IPS DF 6.9 (cell line): ENCODE data around the gene ANAPC13.

Experiments used
- DNase-seq: peaks from one replicate; pipeline ENCODE4 v3.0.0-alpha.2; 2013; ENCODE audit warnings: low read depth, low spot score
- H3K27ac ChIP-seq: one replicate; pipeline ENCODE4 v1.5.1; 2013; ENCODE audit warnings: low read length, control low read depth
- H3K27me3 ChIP-seq: 2 replicates; pipeline ENCODE4 v1.6.1; 2013; ENCODE audit warnings: mild to moderate bottlenecking, low read length; ENCODE audit not compliant: control insufficient read depth, insufficient read depth
- H3K36me3 ChIP-seq: 2 replicates; pipeline ENCODE4 v1.6.1; 2013; ENCODE audit warnings: low read length; ENCODE audit not compliant: control insufficient read depth, insufficient read depth
- H3K4me1 ChIP-seq: 2 replicates; pipeline ENCODE4 v1.6.1; 2013; ENCODE audit warnings: low read length; ENCODE audit not compliant: control insufficient read depth, insufficient read depth
- H3K4me3 ChIP-seq: 2 replicates; pipeline ENCODE4 v1.5.1; 2013; ENCODE audit warnings: mild to moderate bottlenecking, low read length
- H3K9me3 ChIP-seq: 2 replicates; pipeline ENCODE4 v1.6.1; 2013; ENCODE audit warnings: low read length, inconsistent platforms; ENCODE audit not compliant: control insufficient read depth, insufficient read depth
- WGBS: extraction: QIAGEN DNeasy Blood & Tissue Kit; methylation state at CpG from one replicate; pipeline ENCODE4 v1.1.7; 2013; ENCODE audit warnings: mixed read lengths, missing lambda C conversion rate; ENCODE audit not compliant: insufficient read length, insufficient coverage; 5-methylcytosine and 5-hydroxymethylcytosine counted together

ANAPC13 gene

DNA sequence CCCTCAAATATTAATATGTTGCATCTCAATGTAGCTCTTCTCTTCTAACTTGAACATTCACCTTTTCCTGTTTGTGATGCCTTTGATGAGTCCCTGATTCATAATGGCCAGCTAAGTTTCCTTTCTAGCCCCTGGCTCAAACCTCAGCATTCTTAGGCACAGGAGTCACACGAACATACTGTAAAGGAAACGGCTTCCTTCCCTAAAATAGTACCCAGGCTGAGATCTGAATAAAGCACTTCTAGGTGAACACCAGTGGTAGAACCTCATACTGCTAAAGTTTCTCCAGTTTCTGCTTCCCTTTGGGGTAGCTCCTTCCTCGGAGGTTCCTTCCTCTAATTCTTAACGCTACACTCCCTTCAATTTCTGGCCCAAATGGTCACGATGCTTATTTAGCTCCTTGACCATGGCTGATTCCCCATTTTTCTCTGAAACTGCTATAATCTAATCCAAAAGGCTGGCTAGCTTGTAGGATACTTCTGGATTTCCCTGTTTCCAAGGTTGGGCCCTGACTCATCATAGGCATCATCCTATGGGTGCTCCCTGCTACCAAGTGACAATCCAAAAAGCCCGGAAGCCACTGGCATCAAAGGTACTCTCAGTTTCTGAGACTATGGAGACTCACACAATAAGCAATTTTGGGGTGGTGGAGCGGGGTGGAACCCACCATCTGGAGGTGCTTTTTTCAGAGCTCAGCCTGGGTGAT is 2.4 kb downstream of the ANAPC13 start:
- Histone ChIP-seq H3K36me3 (peaks cover 11% of the 10 kb centered on the region; the same call in 1 of the 2 replicates), H3K9me3 (no peaks in the 10 kb centered on the region), H3K4me3 (no peak overlapping the region), H3K27me3 (no peaks in the 10 kb centered on the region), H3K27ac (no peak overlapping the region), H3K4me1 (peaks cover 3% of the 10 kb centered on the region; the same call in 1 of the 2 replicates)
- DNase-seq: no peak
- no CpG with 5 or more reads among the region's 7 CpGs for WGBS

DNA sequence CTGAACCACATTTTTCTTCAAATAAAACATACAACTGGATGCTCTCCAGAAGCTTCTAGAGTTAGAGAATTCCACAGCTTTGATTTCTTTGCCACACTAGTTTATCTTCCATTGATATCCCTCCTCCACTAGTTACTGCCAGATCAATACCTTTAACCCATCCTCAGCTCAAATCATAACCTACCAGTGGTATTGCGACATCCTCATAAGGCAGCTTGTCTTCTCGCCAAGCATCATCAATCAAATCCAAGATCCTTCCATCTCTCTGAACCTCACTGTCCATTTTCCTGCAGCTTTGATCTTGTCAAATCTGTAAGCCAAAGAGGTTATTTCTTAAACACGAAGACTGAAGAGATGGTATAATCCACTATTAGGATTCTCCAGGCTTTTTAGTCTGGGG is 3.2 kb downstream of the ANAPC13 start:
- no peak for DNase-seq
- no peak overlapping the region for H3K4me3 ChIP-seq
- H3K27me3 ChIP-seq: no peaks in the 10 kb centered on the region
- WGBS: no CpG with 5 or more reads among the region's 3 CpGs
- no peak overlapping the region for H3K27ac ChIP-seq
- no peaks in the 10 kb centered on the region for H3K9me3 ChIP-seq
- peaks cover 11% of the 10 kb centered on the region; the same call in 1 of the 2 replicates for H3K36me3 ChIP-seq
- peaks cover 3% of the 10 kb centered on the region; the same call in 1 of the 2 replicates for H3K4me1 ChIP-seq

GRCh38 chr3:134481166-134481565 is 4.6 kb downstream of the ANAPC13 start:
- WGBS: no CpG with 5 or more reads among the region's 1 CpG
- peaks cover 13% of the 10 kb centered on the region; the same call in 1 of the 2 replicates for H3K36me3 ChIP-seq
- no peak for DNase-seq

DNA sequence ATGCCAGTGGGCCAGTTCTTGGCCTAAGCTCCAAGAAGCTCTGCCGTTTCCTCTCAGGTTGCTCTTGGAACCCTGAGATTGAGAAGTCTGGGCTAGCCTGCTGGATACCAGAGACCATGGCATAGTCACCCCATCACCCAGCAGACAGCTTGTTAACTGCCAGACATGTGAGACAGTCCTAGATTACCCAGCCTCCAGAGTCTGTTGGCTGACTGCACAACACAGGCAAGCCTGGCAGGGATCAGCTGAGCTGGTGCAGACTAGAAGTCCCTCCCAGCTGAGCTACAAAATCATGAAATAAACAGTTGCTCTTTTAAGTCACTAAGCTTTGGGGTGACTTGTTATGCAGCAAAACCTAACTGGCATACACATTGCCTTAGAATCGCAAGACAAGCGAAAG is 5.2 kb downstream of the ANAPC13 start:
- no peak for DNase-seq
- Histone ChIP-seq H3K4me1 (peaks cover 3% of the 10 kb centered on the region; the same call in 1 of the 2 replicates), H3K27ac (no peak overlapping the region), H3K27me3 (no peaks in the 10 kb centered on the region), H3K36me3 (peaks cover 13% of the 10 kb centered on the region; the same call in 1 of the 2 replicates), H3K4me3 (no peak overlapping the region), H3K9me3 (no peaks in the 10 kb centered on the region)
- no CpG with 5 or more reads among the region's 3 CpGs for WGBS

More at GRCh38 chr3:134481166-134481565, 4.6 kb downstream of the ANAPC13 start:
- H3K27me3 ChIP-seq: no peaks in the 10 kb centered on the region
- peaks cover 3% of the 10 kb centered on the region; the same call in 1 of the 2 replicates for H3K4me1 ChIP-seq
- H3K4me3 ChIP-seq: no peak overlapping the region
- H3K27ac ChIP-seq: no peak overlapping the region
- no peaks in the 10 kb centered on the region for H3K9me3 ChIP-seq

- no peak overlapping the region for H3K27ac ChIP-seq
- H3K4me3 ChIP-seq: no peak overlapping the region
- H3K4me1 ChIP-seq: peaks cover 2% of the 10 kb centered on the region; the same call in 1 of the 2 replicates
- H3K36me3 ChIP-seq: peaks cover 13% of the 10 kb centered on the region; the same call in 1 of the 2 replicates
- no peak for DNase-seq
- WGBS: no CpG with 5 or more reads among the region's 2 CpGs
- no peaks in the 10 kb centered on the region for H3K27me3 ChIP-seq
- H3K9me3 ChIP-seq: no peaks in the 10 kb centered on the region
Measured at GRCh38 chr3:134477938-134478337, 7.8 kb downstream of the ANAPC13 start.

GRCh38 chr3:134477002-134477401 is 8.8 kb downstream of the ANAPC13 start:
- no peak overlapping the region for H3K4me3 ChIP-seq
- H3K36me3 ChIP-seq: peaks cover 8% of the 10 kb centered on the region; the same call in 1 of the 2 replicates
- no peaks in the 10 kb centered on the region for H3K27me3 ChIP-seq
- H3K4me1 ChIP-seq: peaks cover 2% of the 10 kb centered on the region; the same call in 1 of the 2 replicates
- no CpG with 5 or more reads among the region's 6 CpGs for WGBS
- no peak overlapping the region for H3K27ac ChIP-seq
- DNase-seq: no peak
- no peaks in the 10 kb centered on the region for H3K9me3 ChIP-seq

DNA sequence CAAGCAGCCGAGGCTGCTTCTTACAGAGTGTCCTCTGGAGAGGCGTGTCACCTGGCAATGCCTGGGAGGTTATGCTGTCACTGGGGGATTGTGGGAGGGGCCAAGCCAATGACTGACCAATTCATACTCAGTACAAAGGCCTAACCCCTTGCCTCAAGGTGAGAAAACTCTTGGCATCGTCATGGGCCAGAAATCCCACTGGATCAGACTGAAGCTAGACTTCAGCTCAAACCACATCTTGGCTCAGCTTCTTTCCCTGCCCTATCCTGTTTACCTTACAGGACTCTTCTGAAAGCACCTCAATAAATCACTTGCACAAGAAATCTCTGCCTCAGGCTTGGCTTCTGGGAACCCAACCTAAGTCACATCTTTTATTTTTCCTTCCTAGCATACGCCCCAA is 9.5 kb downstream of the ANAPC13 start:
- no peaks in the 10 kb centered on the region for H3K9me3 ChIP-seq
- DNase-seq: no peak
- H3K36me3 ChIP-seq: peaks cover 7% of the 10 kb centered on the region; the same call in 1 of the 2 replicates
- H3K4me1 ChIP-seq: peaks cover 2% of the 10 kb centered on the region; the same call in 1 of the 2 replicates
- no peak overlapping the region for H3K27ac ChIP-seq
- H3K4me3 ChIP-seq: no peak overlapping the region
- no peaks in the 10 kb centered on the region for H3K27me3 ChIP-seq
- WGBS: no CpG with 5 or more reads among the region's 4 CpGs

DNA sequence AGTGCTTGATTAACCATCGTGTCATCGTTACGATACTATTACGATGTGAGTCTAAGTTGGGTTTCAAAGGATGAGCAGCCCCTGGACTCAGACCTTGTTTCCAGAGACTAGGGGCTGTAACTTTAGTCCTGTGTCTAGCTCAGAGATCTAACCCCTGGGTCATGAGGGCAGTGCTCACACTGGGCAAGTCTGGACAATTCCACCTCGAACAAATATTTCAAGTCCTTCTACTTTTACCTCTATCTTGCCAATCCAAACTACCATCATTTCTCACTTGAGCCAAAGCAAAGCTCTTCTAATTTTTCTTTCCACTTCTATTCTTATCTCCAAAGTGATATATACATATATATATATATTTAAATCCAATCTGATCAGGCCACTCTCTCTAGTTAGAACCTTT is 10.8 kb downstream of the ANAPC13 start:
- H3K27ac ChIP-seq: no peak overlapping the region

GRCh38 chr3:134473868-134474546 is 11.8 kb downstream of the ANAPC13 start:
- peak; percentile 61 for DNase-seq
- Histone ChIP-seq H3K4me3 (no peak overlapping the region), H3K9me3 (no peaks in the 10 kb centered on the region), H3K36me3 (peaks cover 5% of the 10 kb centered on the region; the same call in 1 of the 2 replicates), H3K27ac (no peak overlapping the region), H3K4me1 (peaks cover 2% of the 10 kb centered on the region; the same call in 1 of the 2 replicates), H3K27me3 (no peaks in the 10 kb centered on the region)
- WGBS: no CpG with 5 or more reads among the region's 9 CpGs

More for the DNA sequence above, 10.8 kb downstream of the ANAPC13 start:
- Histone ChIP-seq H3K9me3 (no peaks in the 10 kb centered on the region), H3K4me1 (peaks cover 2% of the 10 kb centered on the region; the same call in 1 of the 2 replicates), H3K4me3 (no peak overlapping the region), H3K36me3 (peaks cover 5% of the 10 kb centered on the region; the same call in 1 of the 2 replicates), H3K27me3 (no peaks in the 10 kb centered on the region)
- no CpG with 5 or more reads among the region's 5 CpGs for WGBS
- no peak for DNase-seq

DNA sequence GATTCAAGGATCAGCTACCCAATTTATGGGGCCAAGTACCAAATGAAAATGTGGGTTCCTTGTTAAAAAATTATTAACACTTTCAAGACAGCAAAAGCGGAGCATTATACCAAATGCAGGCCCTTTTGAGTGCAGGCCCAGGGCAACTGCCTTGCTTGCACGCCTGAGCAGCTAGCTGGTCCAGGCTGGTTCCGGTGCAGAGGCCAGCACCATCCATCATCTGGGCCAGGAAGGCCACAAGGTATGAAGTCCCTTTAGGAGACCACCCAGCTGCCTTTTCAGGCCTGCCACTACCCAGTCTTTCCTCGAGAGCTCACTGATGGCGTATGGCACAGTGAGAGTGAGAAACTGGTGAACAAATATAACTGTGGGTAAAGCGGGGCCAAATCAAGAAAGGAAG is 13.0 kb downstream of the ANAPC13 start:
- no peak for DNase-seq
- WGBS: no CpG with 5 or more reads among the region's 6 CpGs

More for the DNA sequence above, 13.0 kb downstream of the ANAPC13 start:
- Histone ChIP-seq H3K9me3 (no peaks in the 10 kb centered on the region), H3K4me1 (peaks cover 2% of the 10 kb centered on the region; the same call in 1 of the 2 replicates), H3K4me3 (no peak overlapping the region), H3K36me3 (peaks cover 2% of the 10 kb centered on the region; the same call in 1 of the 2 replicates), H3K27ac (no peak overlapping the region), H3K27me3 (no peaks in the 10 kb centered on the region)
